Measurements from ENCODE around the gene C6orf89. TPM values are rescaled to one million over a fixed set of nuclear protein-coding genes. Genes with fewer than 3 reads are reported as not detected.

C6orf89 gene
- polyA plus RNA-seq, 1 experiment, result 59.7 TPM

GRCh38 chr6:36955136-36955535 lies 69.4 kb downstream of the C6orf89 start:
- no peak for DNase-seq (ENCODE audit: low read depth, low spot score)
- ChIA-PET CTCF (interaction anchor here (1.0 kb wide), 1 partner anchor 63 kb away, joined by 3 read pairs; no protein-coding TSS in a partner anchor), POLR2A (no interaction called here)
- no peak for TF ChIP-seq CTCF (IDR thresholded peaks at IDR 0.05; ENCODE audit: low read depth, low read length)
- H3K4me3 ChIP-seq (ENCODE audit: low read depth, low read length), result no peak overlapping the region
- peaks cover 2% of the 10 kb centered on the region; the same call in 1 of the 2 replicates for H3K9me3 ChIP-seq (ENCODE audit: control insufficient read depth, insufficient read depth, low read length)
- no peak overlapping the region for H3K27ac ChIP-seq (ENCODE audit: low read depth, low read length)
- no peaks in the 10 kb centered on the region for H3K27me3 ChIP-seq (ENCODE audit: control insufficient read depth, insufficient read depth, low read length)

GRCh38 chr6:36955671-36956445 lies 70.1 kb downstream of the C6orf89 start:
- Histone ChIP-seq H3K27ac (ENCODE audit: low read depth, low read length) (no peak overlapping the region), H3K27me3 (ENCODE audit: control insufficient read depth, insufficient read depth, low read length) (no peaks in the 10 kb centered on the region), H3K4me3 (ENCODE audit: low read depth, low read length) (no peak overlapping the region), H3K9me3 (ENCODE audit: control insufficient read depth, insufficient read depth, low read length) (no peaks in the 10 kb centered on the region; the same call in 1 of the 2 replicates)
- ChIA-PET CTCF (interaction anchor here (1.0 kb wide), 1 partner anchor 62 kb away, joined by 3 read pairs; no protein-coding TSS in a partner anchor), POLR2A (no interaction called here)
- no peak for TF ChIP-seq CTCF (IDR thresholded peaks at IDR 0.05; ENCODE audit: low read depth, low read length)
- no peak for DNase-seq (ENCODE audit: low read depth, low spot score)

GRCh38 chr6:36956446-36956820 lies 70.7 kb downstream of the C6orf89 start:
- ChIA-PET POLR2A (no interaction called here), CTCF (interaction anchor here (0.9 kb wide), 1 partner anchor 71 kb away, joined by 3 read pairs; the partner anchor contains the start of gene C6orf89)
- no peak overlapping the region for H3K27ac ChIP-seq (ENCODE audit: low read depth, low read length)
- H3K9me3 ChIP-seq (ENCODE audit: control insufficient read depth, insufficient read depth, low read length), result no peaks in the 10 kb centered on the region; the same call in 1 of the 2 replicates
- H3K27me3 ChIP-seq (ENCODE audit: control insufficient read depth, insufficient read depth, low read length), result no peaks in the 10 kb centered on the region
- no peak for DNase-seq (ENCODE audit: low read depth, low spot score)
- no peak overlapping the region for H3K4me3 ChIP-seq (ENCODE audit: low read depth, low read length)
- TF ChIP-seq CTCF (IDR thresholded peaks at IDR 0.05; ENCODE audit: low read depth, low read length), result no peak

- ChIA-PET POLR2A (no interaction called here), CTCF (no interaction called here)
- Histone ChIP-seq H3K27me3 (ENCODE audit: control insufficient read depth, insufficient read depth, low read length) (no peaks in the 10 kb centered on the region), H3K4me3 (ENCODE audit: low read depth, low read length) (no peak overlapping the region), H3K9me3 (ENCODE audit: control insufficient read depth, insufficient read depth, low read length) (no peaks in the 10 kb centered on the region; the same call in 1 of the 2 replicates), H3K27ac (ENCODE audit: low read depth, low read length) (no peak overlapping the region)
- no peak for DNase-seq (ENCODE audit: low read depth, low spot score)
- no peak for TF ChIP-seq CTCF (IDR thresholded peaks at IDR 0.05; ENCODE audit: low read depth, low read length)
These were observed 72.1 kb downstream of the C6orf89 start for GRCh38 chr6:36957773-36958271.

Measured in AG04450 (cell line).